DMS53 treated with DMSO at 0.1 percent for 48 hours (cell line): ENCODE measurements around the gene LRP1B.
"Not testable (repeated sequence)": the region's sequence is repeated elsewhere in the genome, so short reads cannot be mapped to it uniquely, and the experiment has no call there.

Experiments used
- DNase-seq: peaks from one replicate; lab custom pipeline; 2025; ENCODE audit not compliant: unreplicated experiment; lab: John Stamatoyannopoulos, UW

Gene LRP1B

DNA sequence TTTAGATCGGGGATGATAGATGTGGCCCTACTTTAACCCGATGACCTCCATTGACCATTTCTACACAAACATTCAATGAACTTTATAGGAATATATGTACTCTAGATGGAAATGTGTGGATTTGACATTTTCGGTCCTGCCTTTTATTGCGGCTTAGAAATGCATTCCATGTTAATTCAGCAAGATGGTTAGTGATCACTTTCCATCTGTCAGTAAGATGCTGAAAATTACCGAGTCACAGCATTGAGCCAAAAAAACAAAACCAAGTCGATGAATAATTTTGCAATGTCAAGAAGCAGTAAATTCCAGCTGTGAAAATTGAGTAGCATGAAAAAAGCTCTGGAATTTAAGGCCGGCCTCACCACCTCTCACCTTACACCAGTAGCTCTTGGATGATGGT lies 1708.1 kb downstream of the LRP1B start:
- no peak for DNase-seq

DNA sequence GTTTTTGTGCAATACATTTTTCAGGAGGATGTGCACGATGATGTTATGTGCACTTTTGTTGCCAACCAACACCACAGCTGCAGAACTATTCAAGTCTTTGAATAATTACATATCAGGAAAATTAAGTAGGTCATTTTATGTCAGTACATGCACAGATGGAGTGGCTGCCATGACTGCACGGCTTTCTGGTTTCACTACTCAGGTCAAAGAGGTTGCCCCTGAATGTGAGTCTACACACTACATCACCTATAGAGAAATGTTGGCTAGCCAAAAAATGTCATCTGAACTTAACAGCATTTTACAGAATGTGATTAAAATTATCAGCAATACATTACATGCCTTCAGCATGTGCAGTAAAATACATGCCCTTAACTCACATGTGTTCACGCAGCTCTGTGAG lies 1713.3 kb downstream of the LRP1B start:
- DNase-seq = no peak

DNA sequence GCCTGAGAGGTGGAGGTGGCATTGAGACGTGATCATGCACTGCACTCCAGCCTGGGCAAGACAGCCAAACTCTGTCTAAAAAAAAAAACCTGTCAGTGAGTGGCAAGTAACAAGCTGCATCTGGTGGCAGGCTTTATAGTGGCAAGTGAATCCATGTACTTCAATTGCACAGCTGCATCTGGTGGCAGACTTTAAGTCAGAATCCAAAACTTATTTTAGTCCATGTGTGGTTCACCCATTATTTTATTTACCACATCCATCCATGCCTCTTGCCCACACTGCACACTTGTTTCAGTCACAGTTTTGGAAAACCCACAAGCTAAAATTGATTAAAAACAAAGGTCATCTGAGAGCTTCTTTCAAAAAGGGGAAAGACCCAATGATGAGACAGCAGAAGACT lies 1714.2 kb downstream of the LRP1B start:
- no peak for DNase-seq

DNA sequence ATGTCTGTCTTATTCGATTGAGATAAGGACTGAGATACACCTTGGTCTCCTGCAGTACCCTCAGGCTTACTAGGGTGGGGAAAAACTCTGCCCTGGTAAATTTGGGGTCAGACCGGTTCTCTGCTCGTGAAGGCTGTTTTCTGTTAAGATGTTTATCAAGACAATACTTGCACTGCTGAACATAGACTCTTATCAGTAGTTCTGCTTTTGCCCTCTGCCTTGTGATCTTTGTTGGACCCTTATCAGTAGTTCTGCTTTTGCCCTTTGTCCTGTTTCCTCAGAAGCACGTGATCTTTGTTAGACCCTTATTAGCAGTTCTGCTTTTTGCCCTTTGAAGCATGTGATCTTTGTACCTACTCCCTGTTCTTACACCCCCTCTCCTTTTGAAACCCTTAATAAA lies 1715.8 kb downstream of the LRP1B start:
- DNase-seq = not testable (repeated sequence)

DNA sequence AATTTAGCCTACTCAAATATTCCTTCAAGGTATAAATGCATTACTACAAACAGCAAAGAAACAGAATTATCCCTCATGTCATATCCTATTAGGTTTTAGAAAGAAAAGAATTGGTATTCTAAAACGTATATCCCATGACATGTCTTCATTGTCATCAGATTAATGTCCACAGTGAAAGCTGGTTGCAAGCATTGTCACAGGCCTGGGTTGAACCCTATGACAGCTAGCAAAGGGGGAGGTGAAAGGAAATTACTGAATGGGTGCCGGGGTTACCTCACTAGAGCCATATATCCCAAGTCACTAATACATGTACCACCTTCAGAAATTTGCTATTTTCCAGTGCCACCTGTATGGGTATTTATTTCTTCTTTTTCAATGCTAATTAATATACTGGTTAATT lies 1720.1 kb downstream of the LRP1B start:
- no peak for DNase-seq

DNA sequence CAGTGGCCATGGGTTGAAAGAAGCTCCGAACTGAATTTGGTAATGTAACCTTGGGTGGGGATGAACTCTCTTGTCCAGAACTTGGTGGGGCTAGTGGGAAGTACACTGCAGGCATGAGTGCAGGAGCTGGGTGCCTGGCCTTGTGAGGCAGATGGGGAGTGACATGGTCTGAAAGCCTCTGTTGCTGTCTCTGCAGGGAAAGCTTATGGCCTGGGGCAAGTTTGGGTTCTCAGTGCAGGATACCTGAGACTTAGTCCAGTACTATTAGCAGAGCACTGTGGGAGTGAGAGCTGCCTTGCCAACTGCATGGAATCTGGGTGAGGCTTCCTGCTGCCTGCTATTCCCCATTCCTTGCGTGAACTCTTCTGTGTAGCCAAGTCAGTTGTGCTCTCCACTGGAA lies 1729.8 kb downstream of the LRP1B start:
- DNase-seq = no peak

DNA sequence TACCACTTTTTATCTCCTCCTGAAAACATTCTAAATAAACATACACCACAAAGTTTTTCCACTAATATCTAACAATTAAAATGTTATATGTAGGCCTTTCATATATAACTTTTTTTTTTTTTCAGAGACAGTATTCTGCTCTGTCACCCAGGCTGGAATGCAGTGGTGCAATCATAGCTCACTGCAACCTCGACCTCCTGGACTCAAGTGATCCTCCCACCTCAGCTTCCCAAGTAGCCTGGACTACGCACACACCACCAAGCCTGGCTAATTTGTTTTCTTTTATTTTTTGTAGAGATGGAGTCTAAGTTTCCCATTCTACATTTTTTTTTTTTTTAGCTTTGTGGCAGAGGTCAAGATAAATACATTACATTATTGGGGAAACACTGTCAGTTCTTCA lies 1738.0 kb downstream of the LRP1B start:
- DNase-seq = no peak

DNA sequence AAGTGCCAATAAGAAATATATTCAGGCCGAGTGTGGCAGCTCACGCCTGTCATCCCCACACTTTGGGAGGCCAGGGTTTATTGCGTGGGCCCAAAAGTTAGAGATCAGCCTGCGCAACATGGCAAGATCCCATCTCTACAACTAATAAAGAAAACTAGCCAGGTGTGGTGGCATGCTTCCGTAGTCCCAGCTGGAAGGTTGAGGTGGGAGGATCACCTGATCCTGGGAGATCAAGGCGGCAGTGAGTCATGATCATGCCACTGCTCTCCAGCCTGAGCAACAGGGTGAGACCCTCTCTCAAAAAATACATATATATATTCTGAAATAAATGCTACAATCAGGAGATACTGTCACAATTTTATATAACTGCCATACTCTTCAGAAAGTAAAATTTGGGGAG lies 1745.9 kb downstream of the LRP1B start:
- no peak for DNase-seq

DNA sequence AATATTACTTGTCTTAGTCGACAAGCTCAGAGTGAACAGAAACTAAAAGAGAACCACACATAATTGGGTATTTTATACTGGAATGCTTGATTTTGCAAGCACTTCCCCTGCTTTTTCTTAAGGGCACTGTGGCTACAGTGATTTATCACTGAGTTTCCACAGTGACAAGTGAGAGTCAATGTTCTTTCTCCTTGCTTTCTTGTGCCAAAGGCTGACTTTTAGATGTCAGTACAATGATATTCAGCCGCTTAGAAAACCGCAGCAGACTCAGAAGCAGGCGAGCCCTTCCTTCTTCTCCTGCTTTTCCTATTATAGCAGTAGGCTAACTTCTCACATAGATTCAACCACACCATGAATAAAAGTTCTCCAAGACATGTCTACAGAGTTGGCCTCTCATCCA lies 1747.0 kb downstream of the LRP1B start:
- DNase-seq = no peak

DNA sequence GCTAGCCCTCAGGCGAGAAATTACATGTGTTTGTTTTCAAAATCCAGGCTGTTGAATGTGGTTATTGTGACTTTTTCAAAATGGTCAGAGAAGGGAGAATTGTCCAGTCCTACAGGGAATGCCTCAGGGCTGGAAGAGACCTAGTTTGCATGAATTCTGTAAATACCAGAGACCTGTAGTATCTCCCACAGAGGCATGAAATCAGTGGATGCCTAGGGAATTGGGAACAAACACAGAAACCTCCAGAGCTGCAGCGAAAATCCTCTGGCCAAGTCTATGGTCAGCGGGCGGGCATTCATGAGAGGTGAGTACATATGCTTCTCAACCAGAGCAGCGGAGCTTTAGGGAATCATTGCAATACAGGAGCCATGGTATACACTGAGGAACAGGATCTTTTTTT lies 1754.1 kb downstream of the LRP1B start:
- DNase-seq = no peak

DNA sequence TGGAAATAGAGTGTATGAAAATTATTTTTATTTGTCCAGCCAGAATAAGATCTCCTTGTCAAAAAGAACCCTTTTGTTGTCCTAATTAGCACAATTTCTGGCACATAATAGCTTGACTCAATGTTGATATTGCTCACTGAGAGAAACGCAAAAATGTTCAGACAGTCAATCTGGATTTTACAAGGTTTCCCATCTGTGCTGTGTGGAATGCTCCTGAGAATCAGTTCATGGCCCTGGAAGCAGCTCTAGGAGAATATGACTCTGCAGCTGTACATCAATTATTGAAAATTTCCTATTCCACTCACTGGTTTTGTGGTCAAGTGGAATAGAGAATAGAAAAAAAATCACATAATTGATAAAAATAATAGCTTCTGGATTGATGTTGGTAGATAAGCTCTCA lies 1767.7 kb downstream of the LRP1B start:
- DNase-seq = no peak

DNA sequence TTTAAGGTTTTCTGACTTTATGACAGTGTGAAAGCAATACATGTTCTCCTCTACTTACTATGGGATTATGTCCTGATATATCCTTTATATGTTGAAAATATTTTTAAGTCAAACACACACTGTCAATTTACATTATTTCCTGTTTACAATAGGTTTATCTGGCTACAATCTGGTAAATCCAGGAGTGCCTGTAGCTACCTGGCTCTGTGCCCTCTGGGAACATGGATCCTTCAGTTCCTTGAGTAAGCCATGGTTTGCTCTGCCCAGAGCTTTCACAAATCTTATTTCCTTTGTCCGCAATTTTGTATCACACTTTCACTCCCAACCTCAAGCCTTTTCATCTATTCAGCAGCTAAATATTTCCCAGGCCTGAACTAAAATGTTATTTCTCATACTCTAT lies 1768.5 kb downstream of the LRP1B start:
- DNase-seq = no peak

DNA sequence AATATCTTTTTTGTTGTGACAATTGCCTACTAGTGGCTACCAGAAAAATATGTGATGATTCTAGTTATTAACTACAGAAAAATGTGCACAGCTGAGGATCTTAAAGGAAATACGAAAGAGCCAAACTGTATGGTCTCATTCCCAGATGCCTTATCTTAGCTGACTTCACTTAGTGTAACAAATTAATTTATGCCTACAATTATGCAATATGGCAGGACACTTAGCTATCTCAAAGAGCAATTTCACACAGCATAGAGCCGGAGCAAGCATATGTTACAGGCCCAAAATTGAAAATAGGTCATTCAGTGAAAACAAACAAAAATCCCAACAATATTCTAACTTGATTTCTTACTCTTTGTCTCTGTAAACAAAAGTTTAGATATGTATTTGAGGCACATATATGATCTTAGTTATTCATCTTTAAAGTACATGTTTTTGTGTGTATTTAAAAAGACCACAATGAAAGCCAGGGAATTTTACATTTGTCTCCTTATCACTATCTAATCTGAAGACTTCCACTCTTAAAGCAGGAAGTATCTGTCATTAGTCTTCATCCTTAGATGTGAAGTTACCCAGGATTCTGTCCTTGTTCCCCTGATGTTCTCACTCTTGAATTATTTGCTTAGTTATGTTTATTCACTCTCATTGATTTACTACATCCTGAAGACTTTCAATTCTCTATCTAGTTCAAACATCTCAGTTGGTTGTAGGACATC lies 1771.6 kb downstream of the LRP1B start:
- no peak for DNase-seq

DNA sequence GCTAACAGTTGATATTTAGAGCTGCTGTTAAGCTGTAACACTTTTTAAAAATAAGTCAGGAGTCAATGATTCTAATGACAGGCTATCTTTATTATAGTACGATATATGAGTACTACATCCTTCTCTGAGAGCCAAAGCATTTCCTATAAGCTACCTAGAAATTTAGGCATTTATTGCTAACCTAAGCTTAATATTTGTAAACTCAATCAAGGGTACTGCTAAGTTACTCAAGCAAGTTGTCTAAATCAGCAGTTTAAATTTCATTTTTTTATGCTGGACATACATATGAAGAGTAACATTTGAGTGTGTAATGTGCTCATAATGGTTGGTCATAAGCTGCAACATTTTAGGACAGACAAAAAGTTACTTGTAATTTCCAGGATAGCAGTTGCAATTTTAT lies 1774.1 kb downstream of the LRP1B start:
- no peak for DNase-seq

GRCh38 chr2:140355511-140356090 lies 1775.2 kb downstream of the LRP1B start:
- DNase-seq = no peak

DNA sequence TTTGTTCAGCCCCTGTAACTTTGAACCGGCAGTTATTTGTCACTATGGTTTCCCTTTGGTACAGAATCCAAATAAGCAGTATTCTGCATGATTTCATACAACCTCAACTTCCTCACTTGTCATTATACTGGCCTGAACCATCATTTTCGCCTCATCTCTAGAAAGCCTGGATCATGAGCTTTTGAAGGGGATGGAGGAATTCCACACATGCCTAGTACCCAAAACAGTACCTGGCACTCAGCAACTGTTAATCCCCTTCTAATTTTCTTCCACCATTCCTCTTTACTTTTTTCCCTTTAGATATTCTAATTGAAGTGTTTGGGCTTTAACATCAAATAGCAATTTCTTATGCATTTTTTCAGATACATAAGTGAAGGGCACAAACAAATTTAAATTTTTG lies 1776.3 kb downstream of the LRP1B start:
- DNase-seq = no peak

GRCh38 chr2:140353541-140353940 lies 1777.3 kb downstream of the LRP1B start:
- DNase-seq = no peak

DNA sequence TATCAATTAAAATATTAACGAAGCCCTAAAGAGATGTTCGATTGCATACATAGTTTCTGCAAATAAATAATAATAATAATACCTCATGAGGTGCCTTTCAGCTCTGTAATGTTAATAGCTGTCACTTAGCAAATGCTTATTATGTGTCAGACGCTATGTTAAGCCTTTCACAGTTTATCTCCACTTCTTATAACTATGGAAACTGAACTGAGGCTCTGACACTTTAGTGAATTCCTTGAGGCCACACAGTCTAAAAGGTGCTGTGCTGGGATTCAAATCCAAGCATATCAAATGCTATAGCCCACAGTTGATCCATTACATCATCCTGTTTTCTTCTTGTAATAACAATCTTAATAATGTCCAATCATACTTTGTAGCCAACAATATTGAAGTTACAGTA lies 1779.1 kb downstream of the LRP1B start:
- no peak for DNase-seq

GRCh38 chr2:140349695-140350094 lies 1781.1 kb downstream of the LRP1B start:
- no peak for DNase-seq

DNA sequence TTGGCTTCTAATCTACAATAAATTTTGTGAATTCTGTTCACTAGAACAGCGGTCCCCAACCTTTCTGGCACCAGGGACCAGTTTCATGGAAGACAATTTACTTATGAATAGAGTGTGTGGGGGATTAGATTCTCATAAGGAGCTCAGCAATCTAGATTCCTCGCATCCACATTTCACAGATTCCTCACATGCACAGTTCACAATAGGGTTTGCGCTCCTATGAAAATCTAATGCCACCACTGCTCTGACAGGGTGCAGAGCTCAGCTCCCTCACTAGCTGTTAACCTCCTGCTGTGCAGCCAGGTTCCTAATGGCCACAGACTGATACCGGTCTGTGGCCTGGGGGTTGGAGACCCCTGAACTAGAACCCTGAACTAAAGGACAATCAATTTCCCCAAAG lies 1782.0 kb downstream of the LRP1B start:
- no peak for DNase-seq

DNA sequence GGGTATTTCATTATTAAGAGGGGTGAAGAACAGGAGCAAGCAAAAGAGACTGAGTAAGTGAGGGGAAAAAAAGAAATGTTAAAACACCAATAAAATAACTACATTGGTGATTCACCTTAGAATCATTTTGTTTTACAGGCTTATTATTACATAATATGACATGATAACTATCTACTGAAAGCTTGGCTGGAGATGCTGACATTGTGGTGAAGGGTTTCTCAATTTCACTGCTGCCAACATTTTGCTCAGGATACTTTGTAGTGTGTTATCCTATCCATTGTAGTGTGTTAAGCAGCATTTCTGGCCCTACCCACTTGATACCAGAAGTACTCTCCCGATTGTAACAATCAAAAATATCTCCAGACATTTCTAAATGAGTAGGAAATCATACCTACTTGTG lies 1786.0 kb downstream of the LRP1B start:
- DNase-seq = no peak

GRCh38 chr2:140344266-140344665 lies 1786.5 kb downstream of the LRP1B start:
- DNase-seq = not testable (repeated sequence)

DNA sequence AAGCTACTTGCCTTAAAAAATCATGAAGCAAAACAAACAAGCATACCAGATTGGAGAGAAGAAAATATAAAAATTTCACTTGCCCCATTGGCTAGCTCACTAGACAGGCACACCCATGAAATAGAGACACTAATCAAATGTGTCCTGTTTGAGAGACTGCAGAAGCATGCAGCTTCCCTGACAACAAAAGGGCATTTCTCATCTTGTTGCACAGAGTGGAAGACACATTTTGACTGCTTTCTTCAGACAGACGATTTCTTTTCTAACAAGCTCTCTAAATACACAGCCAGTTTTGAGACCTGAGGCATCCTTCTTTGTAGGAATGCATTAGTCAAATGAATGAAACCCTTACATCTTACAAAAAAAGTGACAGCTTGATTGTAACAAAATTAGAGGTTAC lies 1792.0 kb downstream of the LRP1B start:
- no peak for DNase-seq
